IMR-90 (cell line): ENCODE results near the gene GPR39. TPM values are rescaled to one million over a fixed set of nuclear protein-coding genes. Genes with fewer than 3 reads are reported as not detected.
"Not testable (repeated sequence)": the region's sequence is repeated elsewhere in the genome, so short reads cannot be mapped to it uniquely, and the experiment has no call there.

Experiments
- ATAC-seq: fragments of 200-7000 bp; cut with Tn5 transposase; 2 replicates; pipeline ENCODE4 v1.9.1; 2020; ENCODE audit warnings: low read depth, mild to moderate bottlenecking, moderate library complexity
- BruUV-seq: library from RNA; stranded (reverse); fragments of 400-500 nt; replicated peaks from 2 replicates; lab custom pipeline; 2021; lab: Mats Ljungman, UMichigan
- CTCF ChIA-PET: fragments of 300-600 bp; formaldehyde crosslinking; extraction: SDS; loops from one replicate; lab custom pipeline; 2021; ENCODE audit warnings: antibody characterized with exemption; lab: Yijun Ruan, JAX
- POLR2A ChIA-PET: fragments of 300-600 bp; sonication (Branson Sonifier 250); formaldehyde crosslinking; loops from one replicate; lab custom pipeline; 2022; ENCODE audit warnings: antibody characterized with exemption; ENCODE audit not compliant: unreplicated experiment; lab: Charles Lee
- DNase-seq: peaks from one replicate; pipeline ENCODE4 v3.0.0; 2013
- H2AFZ ChIP-seq: replicated peaks from 2 replicates; pipeline ENCODE3; 2013; ENCODE audit warnings: low read length, mild to moderate bottlenecking; ENCODE audit not compliant: poor library complexity
- H2AK5ac ChIP-seq: 2 replicates; pipeline ENCODE4 v1.6.1; 2013; ENCODE audit warnings: low read depth, low read length, inconsistent platforms
- H2AK9ac ChIP-seq: replicated peaks from 2 replicates; pipeline ENCODE3; 2013; ENCODE audit warnings: mild to moderate bottlenecking, low read depth, low read length, moderate library complexity; ENCODE audit not compliant: poor library complexity
- H2BK120ac ChIP-seq: 2 replicates; pipeline ENCODE4 v1.6.1; 2013; ENCODE audit warnings: low read depth, low read length, inconsistent platforms
- H2BK15ac ChIP-seq: 3 replicates; pipeline ENCODE4 v1.6.1; 2013; ENCODE audit warnings: low read depth, low read length, inconsistent platforms
- H2BK20ac ChIP-seq: 2 replicates; pipeline ENCODE4 v1.6.1; 2013; ENCODE audit warnings: low read depth, mild to moderate bottlenecking, inconsistent platforms, low read length, moderate library complexity
- H2BK5ac ChIP-seq: 2 replicates; pipeline ENCODE4 v1.6.1; 2013; ENCODE audit warnings: mild to moderate bottlenecking, low read depth, low read length, inconsistent platforms; ENCODE audit not compliant: poor library complexity, severe bottlenecking
- H3K14ac ChIP-seq: replicated peaks from 2 replicates; pipeline ENCODE4 v1.6.1; 2013; ENCODE audit warnings: low read depth, low read length, inconsistent platforms
- H3K18ac ChIP-seq: 2 replicates; pipeline ENCODE4 v1.6.1; 2013; ENCODE audit warnings: low read depth, low read length, control low read depth
- H3K23ac ChIP-seq: 2 replicates; pipeline ENCODE4 v1.6.1; 2013; ENCODE audit warnings: low read depth, low read length, inconsistent platforms
- H3K27ac ChIP-seq: 2 replicates; pipeline ENCODE4 v1.5.1; 2013; ENCODE audit warnings: mild to moderate bottlenecking, control low read depth, low read length; ENCODE audit not compliant: insufficient read depth
- H3K27me3 ChIP-seq: 2 replicates; pipeline ENCODE4 v1.6.1; 2013; ENCODE audit warnings: low read length; ENCODE audit not compliant: control insufficient read depth, insufficient read depth
- H3K36me3 ChIP-seq: 2 replicates; pipeline ENCODE4 v1.6.1; 2013; ENCODE audit warnings: low read length, mixed read lengths; ENCODE audit not compliant: control insufficient read depth, insufficient read depth
- H3K4ac ChIP-seq: 2 replicates; pipeline ENCODE4 v1.6.1; 2013; ENCODE audit warnings: low read depth, low read length, inconsistent platforms
- H3K4me1 ChIP-seq: 2 replicates; pipeline ENCODE4 v1.6.1; 2013; ENCODE audit warnings: low read length, mixed read lengths; ENCODE audit not compliant: control insufficient read depth, insufficient read depth
- H3K4me2 ChIP-seq: 2 replicates; pipeline ENCODE4 v1.6.1; 2013; ENCODE audit warnings: low read depth, mild to moderate bottlenecking, control low read depth, low read length, moderate library complexity
- H3K4me3 ChIP-seq: 2 replicates; pipeline ENCODE4 v1.5.1; 2013; ENCODE audit warnings: low read depth, mild to moderate bottlenecking, control low read depth, low read length, moderate library complexity; ENCODE audit not compliant: insufficient read depth
- H3K56ac ChIP-seq: 2 replicates; pipeline ENCODE4 v1.6.1; 2013; ENCODE audit warnings: low read length, inconsistent platforms; ENCODE audit not compliant: insufficient read depth; ENCODE audit errors: extremely low read depth
- H3K79me1 ChIP-seq, 2 experiments: 2 replicates each; pipeline ENCODE4 v1.6.1; 2013; ENCODE audit warnings: low read length in 2 of 2, inconsistent platforms in 1 of 2, low read depth in 1 of 2
- H3K9ac ChIP-seq: 2 replicates; pipeline ENCODE4 v1.6.1; 2013; ENCODE audit warnings: low read depth, low read length, control low read depth
- H3K9me1 ChIP-seq: 2 replicates; pipeline ENCODE4 v1.6.1; 2013; ENCODE audit warnings: low read length, inconsistent platforms; ENCODE audit not compliant: insufficient read depth
- H3K9me3 ChIP-seq: 2 replicates; pipeline ENCODE4 v1.6.1; 2013; ENCODE audit warnings: low read length; ENCODE audit not compliant: control insufficient read depth, insufficient read depth
- H4K20me1 ChIP-seq: 2 replicates; pipeline ENCODE4 v1.6.1; 2013; ENCODE audit warnings: low read length, inconsistent platforms; ENCODE audit not compliant: insufficient read depth
- H4K5ac ChIP-seq: 2 replicates; pipeline ENCODE4 v1.6.1; 2013; ENCODE audit warnings: mild to moderate bottlenecking, low read depth, low read length, control low read depth
- H4K8ac ChIP-seq, 2 experiments: 2 replicates each; pipeline ENCODE4 v1.6.1; 2013; ENCODE audit warnings: low read depth in 2 of 2, low read length in 2 of 2, control low read depth in 1 of 2, inconsistent platforms in 1 of 2
- H4K91ac ChIP-seq: 2 replicates; pipeline ENCODE4 v1.6.1; 2013; ENCODE audit warnings: low read depth, low read length, inconsistent platforms; ENCODE audit not compliant: insufficient read depth
- BHLHE40 ChIP-seq: fragments of 150-350 bp; IDR thresholded peaks from 2 replicates; pipeline ENCODE4 v1.6.1; 2016; ENCODE audit warnings: mild to moderate bottlenecking, low read depth, low read length
- NFE2L2 ChIP-seq: fragments of 150-350 bp; IDR thresholded peaks from 2 replicates; pipeline ENCODE4 v1.6.1; 2016; ENCODE audit warnings: low read depth, mild to moderate bottlenecking, low read length
- POLR2A ChIP-seq: IDR thresholded peaks from 2 replicates; pipeline ENCODE4 v1.6.1; 2012; ENCODE audit warnings: mild to moderate bottlenecking, low read depth, low read length
- SMC3 ChIP-seq: fragments of 150-350 bp; IDR thresholded peaks from 2 replicates; pipeline ENCODE4 v1.6.1; 2016; ENCODE audit warnings: low read depth, mild to moderate bottlenecking, antibody characterized with exemption, low read length, moderate library complexity
- WGBS, 2 experiments: methylation state at CpG; one replicate each; pipeline versions ENCODE4 v1.1.5 to v1.1.7; 2013; ENCODE audit warnings: missing lambda C conversion rate in 2 of 2; ENCODE audit not compliant: insufficient read length in 1 of 2; ENCODE audit errors: extremely low coverage in 2 of 2; 5-methylcytosine and 5-hydroxymethylcytosine counted together
- dilution Hi-C: fragments of 300-500 bp; cut with HindIII; formaldehyde crosslinking; loops from one replicate; pipeline ENCODE4 v1.14.3; 2018; ENCODE audit warnings: low sequenced_read_pairs; ENCODE audit not compliant: unreplicated experiment
- in situ Hi-C: fragments of 300-500 bp; cut with MboI; formaldehyde crosslinking; loops from 3 replicates; pipeline ENCODE4 v1.14.3; 2019; ENCODE audit warnings: low sequenced_read_pairs, inconsistent platforms, mixed read lengths
- intact Hi-C: fragments of 100-400 bp; cut with micrococcal nuclease; formaldehyde crosslinking; loops from 2 replicates; pipeline ENCODE4 v1.10.0; 2022
- polyA plus RNA-seq, 3 experiments: library from polyadenylated mRNA; depleted of rRNA; stranded (reverse); fragments of >200 nt; gene quantifications; 2 replicates each; pipeline ENCODE4 v1.2.3, GENCODE V29; 2012; ENCODE audit warnings: low replicate concordance in 1 of 3
- total RNA-seq: library from RNA; depleted of rRNA; stranded (reverse); fragments of >200 nt; gene quantifications from 2 replicates; pipeline ENCODE4 v1.2.3, GENCODE V29; 2012

Gene GPR39
- total and polyA plus RNA-seq, 2 of the 4 experiments (the other 2 are of a cell fraction) = 4.4 to 9.0 TPM

GRCh38 chr2:132392879-132393278 lies 23.7 kb upstream of the GPR39 start:
- ChIA-PET CTCF (no interaction called here), POLR2A (no interaction called here)
- Histone ChIP-seq H3K4me1 (no peaks in the 10 kb centered on the region), H4K20me1 (no peaks in the 10 kb centered on the region), H3K27ac (no peak overlapping the region), H3K79me1 (no peaks in the 10 kb centered on the region), H2BK120ac (no peak overlapping the region), H3K4ac (no peak overlapping the region), H3K18ac (no peak overlapping the region), H3K23ac (no peak overlapping the region), H3K27me3 (peaks cover 4% of the 10 kb centered on the region), H3K56ac (no peak overlapping the region), H3K9me1 (no peaks in the 10 kb centered on the region), H4K8ac (no peak overlapping the region), H4K91ac (no peak overlapping the region), H2BK5ac (no peak overlapping the region), H2AK9ac (no peak overlapping the region), H3K9ac (no peak overlapping the region), H3K14ac (no peak overlapping the region), H2AFZ (no peak overlapping the region), H2BK20ac (no peak overlapping the region), H3K4me2 (no peak overlapping the region), H4K5ac (no peak overlapping the region), H3K36me3 (no peaks in the 10 kb centered on the region), H2BK15ac (no peak overlapping the region), H2AK5ac (no peak overlapping the region), H3K4me3 (no peak overlapping the region), H3K9me3 (no peaks in the 10 kb centered on the region)
- intact Hi-C loops = no loop called here
- DNase-seq (no peak), ATAC-seq (no peak)
- no TSS peak for BruUV-seq
- no peak for TF ChIP-seq POLR2A
- no peak for TF ChIP-seq NFE2L2
- TF ChIP-seq BHLHE40 = no peak
- no peak for TF ChIP-seq SMC3
- in situ Hi-C loops = no loop called here
- dilution Hi-C loops = no loop called here
- no CpG with 5 or more reads among the region's 7 CpGs for WGBS, 2 experiments

- no CpG with 5 or more reads among the region's 3 CpGs for WGBS, 2 experiments
- H2AK9ac ChIP-seq, H2AFZ ChIP-seq, H2BK5ac ChIP-seq, H3K9me1 ChIP-seq, H3K27ac ChIP-seq, H3K4me2 ChIP-seq, BruUV-seq, H2BK20ac ChIP-seq, H3K9me3 ChIP-seq, CTCF ChIA-PET, H4K8ac ChIP-seq, H3K14ac ChIP-seq, H3K56ac ChIP-seq, H3K23ac ChIP-seq, H3K36me3 ChIP-seq, H3K4ac ChIP-seq, H4K20me1 ChIP-seq, ATAC-seq, intact Hi-C loops, H4K91ac ChIP-seq, POLR2A ChIA-PET, in situ Hi-C loops, H4K5ac ChIP-seq, H3K27me3 ChIP-seq, H2BK15ac ChIP-seq, H2AK5ac ChIP-seq, H3K4me3 ChIP-seq, H2BK120ac ChIP-seq, H3K9ac ChIP-seq, H3K4me1 ChIP-seq, H3K18ac ChIP-seq, H3K79me1 ChIP-seq, dilution Hi-C loops, DNase-seq: not testable (repeated sequence)
Observed at GRCh38 chr2:132397042-132397441, 19.6 kb upstream of the GPR39 start.
